ENCODE data around the gene ATP11C.

GRCh38 chrX:139907078-139907477, 25.8 kb downstream of the ATP11C start:
- no peak for TF ChIP-seq CTCF (IDR thresholded peaks at IDR 0.05 in 2 of 3, conservative IDR thresholded peaks at IDR 0.05 in 1 of 3; ENCODE audit: control insufficient read depth in 2 of 3, extremely low read depth in 1 of 3, insufficient read depth in 1 of 3, low read depth in 3 of 3, low read length in 3 of 3)
- TF ChIP-seq CHD2 (IDR thresholded peaks at IDR 0.05; ENCODE audit: borderline replicate concordance, low read depth, low read length), result no peak
- TF ChIP-seq HCFC1 (IDR thresholded peaks at IDR 0.05; ENCODE audit: low read length), result no peak
- TF ChIP-seq SMC3 (IDR thresholded peaks at IDR 0.05; ENCODE audit: borderline replicate concordance, low read length), result no peak
- no peak for TF ChIP-seq EZH2 (IDR thresholded peaks at IDR 0.05; ENCODE audit: borderline replicate concordance, control insufficient read depth, low read depth, low read length)
